NCI-H526 (cell line): ENCODE results near the gene DOLPP1.
A peak's percentile ranks its signal among the peaks of the same experiment; 100 is the strongest.

Experiments used
- DNase-seq, 2 experiments: peaks; one replicate each; lab custom pipeline; 2025; lab: John Stamatoyannopoulos, UW

DOLPP1 gene

GRCh38 chr9:129064499-129064908 lies 16.4 kb upstream of the DOLPP1 start:
- no peak for DNase-seq

DNA sequence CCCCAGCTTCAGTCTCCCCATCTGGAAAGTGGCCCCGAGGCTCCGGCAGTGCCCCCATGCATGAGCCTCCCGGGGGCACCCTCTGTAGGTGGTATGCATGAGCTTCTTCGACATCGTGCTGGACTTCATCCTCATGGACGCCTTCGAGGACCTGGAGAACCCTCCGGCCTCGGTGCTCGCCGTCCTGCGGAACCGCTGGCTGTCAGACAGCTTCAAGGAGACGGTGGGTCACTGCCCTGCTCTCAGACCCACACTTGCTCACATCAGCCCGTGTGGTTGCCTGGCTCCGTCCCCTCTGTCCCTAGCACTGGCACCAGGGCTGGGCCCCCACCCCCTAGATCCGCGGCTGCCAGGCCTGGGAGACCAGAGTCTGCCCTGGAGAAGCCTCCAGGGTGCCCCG lies 12.8 kb upstream of the DOLPP1 start:
- no peak for DNase-seq

GRCh38 chr9:129068990-129069861 lies 11.7 kb upstream of the DOLPP1 start:
- DNase-seq = peak in 1 of 2 experiments; percentile 75

- no peak for DNase-seq
Observed at GRCh38 chr9:129069862-129070641, 10.9 kb upstream of the DOLPP1 start.

- peak in 1 of 2 experiments; percentile 10 for DNase-seq
Observed at GRCh38 chr9:129070696-129071525, 10.0 kb upstream of the DOLPP1 start.

GRCh38 chr9:129071526-129072126 lies 9.3 kb upstream of the DOLPP1 start:
- peak; percentile 77 to 91 for DNase-seq

- DNase-seq = no peak
Observed at GRCh38 chr9:129072171-129072570, 8.7 kb upstream of the DOLPP1 start.

DNA sequence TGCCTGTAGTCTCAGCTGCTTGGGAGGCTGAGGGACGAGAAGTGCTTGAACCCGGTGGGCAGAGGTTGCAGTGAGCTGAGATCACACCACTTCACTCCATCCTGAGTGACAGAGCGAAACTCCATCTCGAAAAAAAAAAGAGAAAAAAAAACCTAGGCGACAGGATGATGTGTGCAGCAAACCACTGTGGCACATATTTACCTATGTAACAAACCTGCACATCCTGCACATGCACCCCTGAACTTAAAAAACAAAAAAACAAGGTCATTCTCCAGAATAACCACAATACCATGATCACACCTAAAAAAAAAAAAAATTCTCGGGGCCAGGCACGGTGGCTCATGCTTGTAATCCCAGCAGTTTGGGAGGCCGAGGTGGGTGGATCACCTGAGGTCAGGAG lies 7.5 kb upstream of the DOLPP1 start:
- DNase-seq = no peak

- no peak for DNase-seq
Observed at GRCh38 chr9:129074106-129074505, 6.8 kb upstream of the DOLPP1 start.

- DNase-seq = no peak
Observed at GRCh38 chr9:129075996-129076639, 4.8 kb upstream of the DOLPP1 start.

- DNase-seq = no peak
Observed at GRCh38 chr9:129076640-129077037, 4.3 kb upstream of the DOLPP1 start.

- no peak for DNase-seq
Observed at GRCh38 chr9:129077236-129077635, 3.7 kb upstream of the DOLPP1 start.

DNA sequence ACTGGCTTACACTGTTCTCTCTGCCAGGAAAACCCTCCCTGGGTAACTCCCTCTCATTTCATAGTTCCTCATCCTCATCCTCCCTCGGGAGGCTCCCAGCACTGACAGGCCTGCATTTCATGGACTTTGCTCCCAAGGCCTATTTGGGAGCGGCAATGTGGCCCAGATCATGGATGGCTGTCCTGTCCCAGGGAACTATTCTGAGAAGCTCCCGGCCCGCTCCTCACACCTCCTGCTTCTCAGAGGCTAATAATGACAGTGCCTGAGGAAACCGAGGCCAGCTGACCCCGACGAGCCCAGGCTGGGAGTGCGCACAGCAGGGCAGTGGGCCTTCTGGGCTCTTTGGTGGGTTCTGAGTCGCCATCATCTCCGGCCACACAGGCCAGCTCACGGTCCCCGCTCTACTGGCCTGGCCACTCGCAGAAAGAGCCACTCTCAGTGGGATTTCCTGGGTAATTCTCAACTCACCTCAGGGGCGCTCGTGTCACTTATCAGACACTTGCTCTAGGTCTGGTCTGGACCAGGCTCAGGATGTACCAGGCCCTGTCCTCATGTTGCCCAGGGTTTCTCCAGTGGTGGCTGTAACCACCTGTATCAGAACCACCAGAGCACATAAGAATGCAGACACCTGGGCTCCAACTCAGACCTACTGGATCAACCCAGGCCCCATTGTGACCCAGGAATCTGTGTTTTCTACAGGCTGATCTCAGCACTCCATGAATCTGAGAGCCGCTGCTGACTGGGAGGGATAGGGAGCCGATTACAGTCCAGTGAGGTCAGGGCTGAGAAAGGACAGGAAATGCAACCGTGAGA lies 2.0 kb upstream of the DOLPP1 start:
- no peak for DNase-seq

DNA sequence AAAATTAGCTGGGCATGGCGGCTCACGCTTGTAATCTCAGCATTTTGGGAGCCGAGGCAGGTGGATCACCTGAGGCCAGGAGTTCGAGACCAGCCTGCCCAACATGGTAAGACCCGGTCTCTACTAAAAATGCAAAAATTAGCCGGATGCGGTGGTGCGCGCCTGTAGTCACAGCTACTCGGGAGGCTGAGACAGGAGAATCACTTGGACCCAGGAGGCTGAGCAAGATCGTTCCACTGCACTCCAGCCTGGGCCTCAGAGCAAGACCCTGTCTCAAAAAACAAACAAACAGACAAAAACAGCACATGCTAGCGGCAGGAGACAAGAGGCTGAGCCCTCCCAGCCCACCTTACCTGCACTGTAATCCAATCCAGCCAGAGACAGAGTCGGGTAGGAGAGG lies 1.1 kb upstream of the DOLPP1 start:
- DNase-seq = no peak

DNA sequence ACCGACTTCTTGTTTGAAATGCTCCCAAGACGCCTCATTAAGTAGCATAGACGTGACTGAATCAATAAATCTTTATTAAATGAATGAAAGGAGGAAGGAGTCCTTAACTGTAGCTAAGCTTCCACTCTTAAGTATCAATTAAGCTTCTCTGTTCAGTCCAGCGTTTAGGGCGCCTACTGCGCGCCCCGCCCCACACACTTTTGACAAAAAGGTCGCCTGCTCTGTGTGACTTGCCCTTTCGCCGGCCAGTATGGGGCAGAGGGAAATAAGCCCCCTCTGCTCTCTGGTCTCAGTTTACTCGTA lies 662 bp upstream of the DOLPP1 start:
- no peak for DNase-seq

- DNase-seq = peak in 1 of 2 experiments; percentile 35
Observed at GRCh38 chr9:129081388-129081904, 535 bp downstream of the DOLPP1 start.

- no peak for DNase-seq
Observed at GRCh38 chr9:129084087-129084486, 3.2 kb downstream of the DOLPP1 start.

- DNase-seq = no peak
Observed at GRCh38 chr9:129089246-129089645, 8.3 kb downstream of the DOLPP1 start.

GRCh38 chr9:129093602-129094386 lies 12.9 kb downstream of the DOLPP1 start:
- no peak for DNase-seq
